ENCODE data around the gene NDUFB10.
A peak's percentile ranks its signal among the peaks of the same experiment; 100 is the strongest.
"Not testable (repeated sequence)": the region's sequence is repeated elsewhere in the genome, so short reads cannot be mapped to it uniquely, and the experiment has no call there.

Gene NDUFB10

DNA sequence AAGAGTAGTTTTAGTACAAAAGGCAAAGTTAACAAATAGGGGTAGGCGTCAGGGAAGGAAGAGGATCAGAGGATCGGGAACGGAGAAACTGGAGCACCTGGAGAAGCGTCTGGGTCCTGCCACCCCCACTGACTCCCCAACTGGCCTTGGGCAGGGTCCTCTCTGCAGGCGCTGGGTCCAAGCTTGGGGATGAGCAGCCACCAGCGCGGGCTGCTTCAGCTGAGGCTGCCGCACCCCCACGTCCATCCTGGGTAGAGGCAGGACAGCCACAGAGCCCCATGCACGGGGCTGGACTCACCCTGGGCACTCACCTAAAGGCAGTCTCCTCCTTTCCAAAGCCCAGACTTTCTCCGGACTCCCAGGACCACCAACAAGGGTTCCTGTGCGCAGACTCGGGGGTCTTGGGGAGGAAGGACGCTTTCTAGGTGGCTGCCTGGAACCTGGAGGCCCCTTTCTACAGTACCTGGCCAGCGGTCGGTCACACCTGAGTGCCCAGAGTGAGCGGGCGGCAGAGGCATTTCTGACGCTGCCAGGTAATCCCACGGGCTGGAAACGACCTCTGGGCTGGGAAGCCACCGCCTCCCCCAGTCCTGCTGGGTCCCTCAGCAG lies 42.2 kb upstream of the NDUFB10 start:
- Histone ChIP-seq H3K9me3 (ENCODE audit: control insufficient read depth, insufficient read depth, low read depth, low read length) (no peaks in the 10 kb centered on the region), H3K27me3 (ENCODE audit: control insufficient read depth, insufficient read depth, low read length) (peaks cover 85% of the 10 kb centered on the region), H3K4me1 (ENCODE audit: control insufficient read depth, insufficient read depth, low read length) (peaks cover 49% of the 10 kb centered on the region), H3K36me3 (ENCODE audit: control insufficient read depth, insufficient read depth, low read length) (no peaks in the 10 kb centered on the region), H3K4me3 (ENCODE audit: low read depth, low read length) (peak overlapping the region; percentile 49), H3K9ac (ENCODE audit: low read length) (no peak overlapping the region), H3K27ac (ENCODE audit: low read depth, low read length) (no peak overlapping the region)

- Histone ChIP-seq H3K4me1 (ENCODE audit: control insufficient read depth, insufficient read depth, low read length) (peaks cover 49% of the 10 kb centered on the region), H3K9me3 (ENCODE audit: control insufficient read depth, insufficient read depth, low read depth, low read length) (0 out of 2 replicates have a peak, but pooled peaks cover 2% of the 10 kb centered on the region), H3K27me3 (ENCODE audit: control insufficient read depth, insufficient read depth, low read length) (peaks cover 92% of the 10 kb centered on the region)
These were observed 41.5 kb upstream of the NDUFB10 start for GRCh38 chr16:1917665-1918350.

DNA sequence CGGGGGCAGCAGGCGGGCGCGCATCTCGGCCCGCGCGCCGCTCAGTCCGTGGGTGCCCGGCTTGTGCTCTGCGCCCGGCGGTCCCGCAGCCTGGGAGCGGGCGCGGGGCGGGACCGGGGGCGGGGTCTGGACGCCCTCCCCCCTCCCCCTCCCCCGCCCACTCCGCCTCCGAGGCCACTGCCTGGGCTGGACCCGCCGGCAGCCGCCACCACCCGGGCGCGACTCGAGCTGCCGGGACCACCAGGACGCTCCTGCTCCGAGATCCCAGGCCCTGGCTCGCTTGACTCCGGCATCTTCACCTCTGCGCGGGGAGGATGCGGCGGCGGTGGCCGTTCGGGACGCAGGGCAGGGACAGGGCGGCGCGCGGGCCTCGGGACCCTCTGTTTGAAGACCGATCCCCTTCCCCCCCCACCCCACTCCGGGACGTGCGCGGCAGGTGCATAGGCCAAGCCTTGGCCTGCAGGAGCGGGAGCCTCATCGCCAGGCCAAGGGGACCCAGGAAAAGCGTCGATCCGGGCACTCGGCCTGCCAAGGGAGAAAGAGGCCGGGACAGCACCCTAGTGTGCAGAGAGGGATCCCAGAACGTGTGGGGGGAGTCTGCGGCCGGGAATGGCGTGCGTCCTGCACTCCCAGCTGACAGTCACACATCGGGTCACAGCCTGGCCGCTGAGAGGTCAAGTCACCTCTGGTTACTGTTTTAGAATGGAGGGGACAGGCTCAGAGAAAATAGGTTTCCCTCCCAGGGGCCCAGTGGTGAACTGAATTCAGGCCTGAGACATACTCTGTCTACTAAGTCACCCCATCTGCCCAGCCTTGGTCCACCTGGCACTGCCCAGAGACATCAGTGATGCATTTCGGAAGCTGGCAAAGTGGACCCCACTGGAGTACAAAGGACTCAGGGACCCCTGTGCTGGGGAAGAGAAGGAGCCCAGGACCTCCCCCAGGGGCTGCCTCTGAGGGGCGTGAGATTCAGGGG lies 40.7 kb upstream of the NDUFB10 start, which contains the start of gene HS3ST6:
Gene HS3ST6 (minus strand): TSS at position 65 of the 976 bp plus-strand sequence. CDS start 92 bp downstream, outside the sequence.
- Histone ChIP-seq H3K9ac (ENCODE audit: low read length) (no peak within 1 kb of the TSS), H3K4me3 (ENCODE audit: low read depth, low read length) (peak within 1 kb of the TSS; percentile 61), H3K27me3 (ENCODE audit: control insufficient read depth, insufficient read depth, low read length) (peaks cover 92% of the 10 kb centered on the region), H3K9me3 (ENCODE audit: control insufficient read depth, insufficient read depth, low read depth, low read length) (0 out of 2 replicates have a peak, but pooled peaks cover 2% of the 10 kb centered on the region), H3K36me3 (ENCODE audit: control insufficient read depth, insufficient read depth, low read length) (no peaks in the 10 kb centered on the region), H3K4me1 (ENCODE audit: control insufficient read depth, insufficient read depth, low read length) (peaks cover 50% of the 10 kb centered on the region), H3K27ac (ENCODE audit: low read depth, low read length) (no peak within 1 kb of the TSS)

More at GRCh38 chr16:1917665-1918350, 41.5 kb upstream of the NDUFB10 start:
- Histone ChIP-seq H3K36me3 (ENCODE audit: control insufficient read depth, insufficient read depth, low read length) (no peaks in the 10 kb centered on the region), H3K4me3 (ENCODE audit: low read depth, low read length) (peak overlapping the region; percentile 49), H3K9ac (ENCODE audit: low read length) (no peak overlapping the region), H3K27ac (ENCODE audit: low read depth, low read length) (no peak overlapping the region)

DNA sequence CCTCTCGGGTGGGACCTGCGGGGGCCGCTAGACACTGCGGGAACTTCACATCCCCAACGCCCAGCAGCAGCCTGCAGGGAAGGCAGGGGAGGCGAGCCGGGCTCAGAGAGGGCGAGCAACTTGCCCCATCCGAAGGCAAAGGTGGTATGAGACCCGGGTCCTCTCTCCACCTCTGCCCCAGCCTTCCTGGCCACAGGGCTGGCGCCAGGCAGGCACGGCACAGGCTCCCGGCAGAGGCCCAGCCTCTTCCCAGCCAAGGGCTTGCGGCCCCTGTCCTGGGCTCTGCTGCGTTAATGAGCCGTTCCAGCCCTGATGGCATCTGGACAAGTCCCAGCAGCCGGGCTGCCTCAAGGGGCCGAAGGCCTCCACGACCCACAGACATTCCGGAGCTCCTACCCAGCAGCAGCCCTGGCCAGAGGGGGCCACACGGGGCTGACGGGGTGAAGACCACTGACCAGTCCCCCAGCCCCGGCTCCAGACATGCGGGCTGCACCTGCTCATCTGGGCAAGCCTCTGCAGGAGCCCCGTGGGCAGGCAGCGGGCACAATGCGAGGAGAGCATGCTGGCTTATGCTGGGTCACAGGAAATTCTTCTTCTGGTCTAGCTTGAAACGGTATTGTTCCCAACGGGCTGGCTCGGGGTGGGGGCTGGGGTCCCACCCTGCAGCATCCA lies 39.9 kb upstream of the NDUFB10 start:
- Histone ChIP-seq H3K27me3 (ENCODE audit: control insufficient read depth, insufficient read depth, low read length) (peaks cover 86% of the 10 kb centered on the region), H3K27ac (ENCODE audit: low read depth, low read length) (no peak overlapping the region), H3K4me3 (ENCODE audit: low read depth, low read length) (no peak overlapping the region), H3K9me3 (ENCODE audit: control insufficient read depth, insufficient read depth, low read depth, low read length) (0 out of 2 replicates have a peak, but pooled peaks cover 2% of the 10 kb centered on the region), H3K4me1 (ENCODE audit: control insufficient read depth, insufficient read depth, low read length) (peaks cover 49% of the 10 kb centered on the region), H3K9ac (ENCODE audit: low read length) (no peak overlapping the region), H3K36me3 (ENCODE audit: control insufficient read depth, insufficient read depth, low read length) (no peaks in the 10 kb centered on the region)

- H3K27me3 ChIP-seq (ENCODE audit: control insufficient read depth, insufficient read depth, low read length), result peaks cover 84% of the 10 kb centered on the region
These were observed 39.2 kb upstream of the NDUFB10 start for GRCh38 chr16:1920122-1920521.

DNA sequence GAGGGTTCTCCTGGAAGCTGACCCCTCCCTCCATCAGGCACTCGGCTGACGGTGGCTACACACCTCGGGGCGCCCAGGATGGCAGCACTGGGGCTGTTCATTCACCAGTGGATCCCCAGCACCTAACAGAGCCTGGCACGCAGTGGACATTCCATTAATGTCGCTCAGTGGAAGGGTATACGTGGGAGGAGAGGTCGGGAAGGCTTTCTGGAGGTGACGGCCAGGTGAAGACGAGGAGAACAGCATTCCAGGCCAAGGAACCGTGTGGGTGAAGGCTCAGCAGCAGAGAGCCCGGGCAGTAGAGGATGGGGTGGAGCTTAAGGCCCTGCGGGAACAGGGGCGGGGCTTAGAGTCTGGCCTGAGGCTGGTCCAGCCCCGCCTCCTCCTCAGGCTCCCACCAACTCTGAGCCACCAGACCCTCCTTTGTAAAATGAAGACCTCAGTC lies 38.6 kb upstream of the NDUFB10 start:
- Histone ChIP-seq H3K27me3 (ENCODE audit: control insufficient read depth, insufficient read depth, low read length) (peaks cover 78% of the 10 kb centered on the region), H3K36me3 (ENCODE audit: control insufficient read depth, insufficient read depth, low read length) (no peaks in the 10 kb centered on the region), H3K27ac (ENCODE audit: low read depth, low read length) (no peak overlapping the region), H3K4me1 (ENCODE audit: control insufficient read depth, insufficient read depth, low read length) (peaks cover 53% of the 10 kb centered on the region), H3K9ac (ENCODE audit: low read length) (no peak overlapping the region), H3K9me3 (ENCODE audit: control insufficient read depth, insufficient read depth, low read depth, low read length) (0 out of 2 replicates have a peak, but pooled peaks cover 2% of the 10 kb centered on the region), H3K4me3 (ENCODE audit: low read depth, low read length) (peak overlapping the region; percentile 30; the same call in 1 of the 2 replicates)

More at GRCh38 chr16:1920122-1920521, 39.2 kb upstream of the NDUFB10 start:
- H3K27ac ChIP-seq (ENCODE audit: low read depth, low read length); H3K9me3 ChIP-seq (ENCODE audit: control insufficient read depth, insufficient read depth, low read depth, low read length); H3K9ac ChIP-seq (ENCODE audit: low read length); H3K4me3 ChIP-seq (ENCODE audit: low read depth, low read length); H3K36me3 ChIP-seq (ENCODE audit: control insufficient read depth, insufficient read depth, low read length): not testable (repeated sequence)
- peaks cover 48% of the 10 kb centered on the region for H3K4me1 ChIP-seq (ENCODE audit: control insufficient read depth, insufficient read depth, low read length)

- Histone ChIP-seq H3K4me1 (ENCODE audit: control insufficient read depth, insufficient read depth, low read length) (peaks cover 51% of the 10 kb centered on the region), H3K9me3 (ENCODE audit: control insufficient read depth, insufficient read depth, low read depth, low read length) (0 out of 2 replicates have a peak, but pooled peaks cover 2% of the 10 kb centered on the region), H3K9ac (ENCODE audit: low read length) (no peak overlapping the region), H3K4me3 (ENCODE audit: low read depth, low read length) (no peak overlapping the region), H3K36me3 (ENCODE audit: control insufficient read depth, insufficient read depth, low read length) (no peaks in the 10 kb centered on the region), H3K27ac (ENCODE audit: low read depth, low read length) (no peak overlapping the region), H3K27me3 (ENCODE audit: control insufficient read depth, insufficient read depth, low read length) (peaks cover 62% of the 10 kb centered on the region)
These were observed 37.0 kb upstream of the NDUFB10 start for GRCh38 chr16:1922357-1922756.

GRCh38 chr16:1923299-1924034 lies 35.9 kb upstream of the NDUFB10 start:
- Histone ChIP-seq H3K4me3 (ENCODE audit: low read depth, low read length) (peak overlapping the region; percentile 38), H3K9me3 (ENCODE audit: control insufficient read depth, insufficient read depth, low read depth, low read length) (0 out of 2 replicates have a peak, but pooled peaks cover 2% of the 10 kb centered on the region), H3K27me3 (ENCODE audit: control insufficient read depth, insufficient read depth, low read length) (peaks cover 52% of the 10 kb centered on the region), H3K4me1 (ENCODE audit: control insufficient read depth, insufficient read depth, low read length) (peaks cover 46% of the 10 kb centered on the region), H3K27ac (ENCODE audit: low read depth, low read length) (no peak overlapping the region), H3K9ac (ENCODE audit: low read length) (no peak overlapping the region), H3K36me3 (ENCODE audit: control insufficient read depth, insufficient read depth, low read length) (no peaks in the 10 kb centered on the region)

DNA sequence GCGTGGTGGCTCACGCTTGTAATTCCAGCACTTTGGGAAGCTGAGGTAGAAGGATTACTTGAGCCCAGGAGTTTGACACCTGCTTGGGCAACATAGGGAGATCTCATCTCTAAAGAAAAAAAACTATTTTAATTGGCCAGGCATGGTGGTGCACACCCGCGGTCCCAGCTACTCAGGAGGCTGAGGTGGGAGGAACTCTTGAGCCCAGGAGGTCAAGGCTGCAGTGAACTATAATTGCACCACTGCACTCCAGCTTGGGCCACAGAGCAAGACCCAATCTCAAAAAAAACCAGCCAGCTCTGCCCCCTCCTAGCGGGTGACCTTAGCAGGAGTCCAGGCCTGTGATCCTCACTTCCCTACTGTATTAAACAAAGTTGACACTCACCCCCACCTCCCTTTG lies 35.2 kb upstream of the NDUFB10 start:
- H3K36me3 ChIP-seq (ENCODE audit: control insufficient read depth, insufficient read depth, low read length), result no peaks in the 10 kb centered on the region
- H3K27ac ChIP-seq (ENCODE audit: low read depth, low read length), result no peak overlapping the region
- H3K4me3 ChIP-seq (ENCODE audit: low read depth, low read length), result peak overlapping the region; percentile 38
- peaks cover 46% of the 10 kb centered on the region for H3K27me3 ChIP-seq (ENCODE audit: control insufficient read depth, insufficient read depth, low read length)
- H3K4me1 ChIP-seq (ENCODE audit: control insufficient read depth, insufficient read depth, low read length), result peaks cover 41% of the 10 kb centered on the region
- H3K9me3 ChIP-seq (ENCODE audit: control insufficient read depth, insufficient read depth, low read depth, low read length), result 0 out of 2 replicates have a peak, but pooled peaks cover 2% of the 10 kb centered on the region
- H3K9ac ChIP-seq (ENCODE audit: low read length), result no peak overlapping the region
